Activated effector memory CD4-positive, alpha-beta T cell treated with Interleukin-2 at 50 U/mL for 16 hours (primary cell): ENCODE measurements around the gene SMAD1.

Source experiments
- DNase-seq: peaks from one replicate; pipeline ENCODE4 v3.0.0-alpha.2; 2020

SMAD1 gene

GRCh38 chr4:145490361-145490760, 8.7 kb downstream of the SMAD1 start:
- DNase-seq, result no peak

GRCh38 chr4:145490796-145491195, 9.1 kb downstream of the SMAD1 start:
- DNase-seq, result no peak

- DNase-seq, result no peak
These were observed 10.7 kb downstream of the SMAD1 start for GRCh38 chr4:145492376-145492775.

GRCh38 chr4:145493166-145493565, 11.5 kb downstream of the SMAD1 start:
- no peak for DNase-seq

- no peak for DNase-seq
These were observed 13.1 kb downstream of the SMAD1 start for GRCh38 chr4:145494666-145495270.

GRCh38 chr4:145496292-145496691, 14.6 kb downstream of the SMAD1 start:
- no peak for DNase-seq

- no peak for DNase-seq
These were observed 15.8 kb downstream of the SMAD1 start for GRCh38 chr4:145497199-145498149.

GRCh38 chr4:145498430-145498829, 16.8 kb downstream of the SMAD1 start:
- no peak for DNase-seq

GRCh38 chr4:145501051-145501660, 19.5 kb downstream of the SMAD1 start:
- DNase-seq, result no peak

GRCh38 chr4:145502809-145503208, 21.2 kb downstream of the SMAD1 start:
- no peak for DNase-seq

- DNase-seq, result no peak
These were observed 21.9 kb downstream of the SMAD1 start for GRCh38 chr4:145503486-145504072.

GRCh38 chr4:145505995-145506394, 24.3 kb downstream of the SMAD1 start:
- no peak for DNase-seq

- no peak for DNase-seq
These were observed 26.0 kb downstream of the SMAD1 start for GRCh38 chr4:145507636-145508035.

GRCh38 chr4:145511913-145512522, 30.4 kb downstream of the SMAD1 start:
- DNase-seq, result no peak

GRCh38 chr4:145513020-145513621, 31.5 kb downstream of the SMAD1 start:
- no peak for DNase-seq

- DNase-seq, result no peak
These were observed 38.5 kb downstream of the SMAD1 start for GRCh38 chr4:145520172-145520571.

- no peak for DNase-seq
These were observed 39.6 kb downstream of the SMAD1 start for GRCh38 chr4:145521282-145521681.

- DNase-seq, result no peak
These were observed 41.5 kb downstream of the SMAD1 start for GRCh38 chr4:145523117-145523516.

- DNase-seq, result no peak
These were observed 42.9 kb downstream of the SMAD1 start for GRCh38 chr4:145524552-145524951.

GRCh38 chr4:145525291-145525740, 43.7 kb downstream of the SMAD1 start:
- DNase-seq, result no peak

- DNase-seq, result no peak
These were observed 46.1 kb downstream of the SMAD1 start for GRCh38 chr4:145527773-145528172.

- DNase-seq, result no peak
These were observed 46.9 kb downstream of the SMAD1 start for GRCh38 chr4:145528601-145529000.
